K562 (cell line): ENCODE data around the gene PPP1R14B. TPM values are rescaled to one million over a fixed set of nuclear protein-coding genes. Genes with fewer than 3 reads are reported as not detected.

Source experiments
- CEBPG ChIP-seq, 3 experiments: fragments of 200-800 bp in 1 of 3; sonication (Bioruptor generic) in 1 of 3; sonication (generic) in 1 of 3; formaldehyde crosslinking in 1 of 3; IDR thresholded peaks in 2 of 3; conservative IDR thresholded peaks in 1 of 3; 2 replicates each; pipeline versions ENCODE4 v1.6.1 to v1.8.0; 2016 to 2022; ENCODE audit warnings: missing compliant biosample characterization in 2 of 3, missing genetic modification characterization in 2 of 3, mild to moderate bottlenecking in 1 of 3, missing genetic modification reagents in 1 of 3
- HDAC1 ChIP-seq, 2 experiments: fragments of 450-650 bp; IDR thresholded peaks; 2 replicates each; pipeline ENCODE4 v1.6.1; 2016 to 2017; ENCODE audit warnings: inconsistent platforms in 1 of 2, mild to moderate bottlenecking in 1 of 2, moderate library complexity in 1 of 2
- KDM2B ChIP-seq: fragments of 250-450 bp; sonication (Bioruptor Pico); IDR thresholded peaks from 2 replicates; pipeline ENCODE4 v1.8.0; 2021; ENCODE audit warnings: mild to moderate bottlenecking, moderate library complexity
- KLF1 ChIP-seq: fragments of 450-650 bp; IDR thresholded peaks from 2 replicates; pipeline ENCODE4 v1.6.1; 2016; ENCODE audit warnings: missing genetic modification characterization, missing compliant biosample characterization
- MCM7 ChIP-seq, 2 experiments: fragments of 450-650 bp; IDR thresholded peaks; 2 replicates each; pipeline ENCODE4 v1.6.1; 2016 to 2018
- MYNN ChIP-seq, 2 experiments: sonication (generic); formaldehyde crosslinking in 1 of 2; IDR thresholded peaks; 2 replicates each; pipeline versions ENCODE4 v1.5.0 to v1.6.1; 2016 to 2020; ENCODE audit warnings: antibody characterized with exemption in 1 of 2, missing genetic modification reagents in 1 of 2
- NFIC ChIP-seq: fragments of 450-650 bp; IDR thresholded peaks from 2 replicates; pipeline ENCODE4 v1.6.1; 2017; ENCODE audit warnings: mild to moderate bottlenecking, inconsistent platforms
- NR3C1 ChIP-seq: sonication (generic); formaldehyde crosslinking; IDR thresholded peaks from 2 replicates; pipeline ENCODE4 v1.8.1; 2022; ENCODE audit warnings: missing genetic modification reagents
- POLR2G ChIP-seq: fragments of 200-400 bp; formaldehyde crosslinking; IDR thresholded peaks from 2 replicates; pipeline ENCODE4 v1.6.1; 2017; ENCODE audit warnings: low read depth, mild to moderate bottlenecking, antibody characterized with exemption, low read length, moderate library complexity
- POU5F1 ChIP-seq: fragments of 150-350 bp; IDR thresholded peaks from 2 replicates; pipeline ENCODE4 v1.6.1; 2014; ENCODE audit warnings: borderline replicate concordance, low read length, low read depth, mild to moderate bottlenecking; ENCODE audit not compliant: partially characterized antibody
- PPARD ChIP-seq: fragments of 250-450 bp; sonication (Bioruptor Pico); IDR thresholded peaks from 2 replicates; pipeline ENCODE4 v1.8.0; 2022; ENCODE audit warnings: inconsistent platforms, mild to moderate bottlenecking, moderate library complexity
- SMARCB1 ChIP-seq: IDR thresholded peaks from 2 replicates; pipeline ENCODE4 v1.6.1; 2011; ENCODE audit warnings: improper control_type of control experiment, low read depth; ENCODE audit not compliant: insufficient read length
- TAF1 ChIP-seq: IDR thresholded peaks from 2 replicates; pipeline ENCODE4 v1.6.1; 2011; ENCODE audit warnings: mild to moderate bottlenecking, low read length, moderate library complexity; ENCODE audit not compliant: insufficient read depth, control insufficient read depth, severe bottlenecking; ENCODE audit errors: extremely low read depth
- ZHX1 ChIP-seq: fragments of 150-350 bp; conservative IDR thresholded peaks from 2 replicates; pipeline ENCODE4 v1.6.1; 2014; ENCODE audit warnings: low read length
- polyA plus RNA-seq, 8 experiments: library from polyadenylated mRNA; depleted of rRNA in 4 of 8; stranded (reverse) in 5 of 8; unstranded in 3 of 8; fragments of >200 nt; fragmentation: Nextera tagmentation in 2 of 8; fragmentation: Illumina TruSeq in 1 of 8; extraction: Ambion mirVana in 2 of 8; extraction: Trizol in 1 of 8; gene quantifications; 2 replicates each; pipeline versions ENCODE4 v1.2.1 to v1.2.3, GENCODE V29; 2011 to 2014; ENCODE audit warnings: inconsistent platforms in 1 of 8, missing spikeins in 1 of 8
- total RNA-seq, 7 experiments: library from RNA; depleted of rRNA in 6 of 7; stranded (reverse); fragments of >200 nt in 6 of 7; fragmentation: Illumina TruSeq in 2 of 7; extraction: Trizol in 2 of 7; gene quantifications; 2 replicates each; pipeline versions ENCODE4 v1.2.1 to v1.2.3, GENCODE V29; 2011 to 2021; ENCODE audit warnings: low replicate concordance in 1 of 7
- TF ChIP-seq, protein P1 (sequence below): sonication (generic); formaldehyde crosslinking; IDR thresholded peaks from 2 replicates; pipeline ENCODE4 v1.9.0; 2022; ENCODE audit warnings: mild to moderate bottlenecking, missing genetic modification reagents
- TF ChIP-seq, protein P2 (sequence below): IDR thresholded peaks from 3 replicates; pipeline ENCODE4 v1.6.1; 2011; ENCODE audit warnings: borderline replicate concordance, mild to moderate bottlenecking, moderate library complexity; ENCODE audit not compliant: insufficient read length; ENCODE audit errors: extremely low read depth

The PPP1R14B gene
- total and polyA plus RNA-seq, 9 of the 15 experiments (the other 6 are each of a cell fraction or from before 2014, with no cell fraction given) = 7.7 to 566 (median 212) TPM

DNA sequence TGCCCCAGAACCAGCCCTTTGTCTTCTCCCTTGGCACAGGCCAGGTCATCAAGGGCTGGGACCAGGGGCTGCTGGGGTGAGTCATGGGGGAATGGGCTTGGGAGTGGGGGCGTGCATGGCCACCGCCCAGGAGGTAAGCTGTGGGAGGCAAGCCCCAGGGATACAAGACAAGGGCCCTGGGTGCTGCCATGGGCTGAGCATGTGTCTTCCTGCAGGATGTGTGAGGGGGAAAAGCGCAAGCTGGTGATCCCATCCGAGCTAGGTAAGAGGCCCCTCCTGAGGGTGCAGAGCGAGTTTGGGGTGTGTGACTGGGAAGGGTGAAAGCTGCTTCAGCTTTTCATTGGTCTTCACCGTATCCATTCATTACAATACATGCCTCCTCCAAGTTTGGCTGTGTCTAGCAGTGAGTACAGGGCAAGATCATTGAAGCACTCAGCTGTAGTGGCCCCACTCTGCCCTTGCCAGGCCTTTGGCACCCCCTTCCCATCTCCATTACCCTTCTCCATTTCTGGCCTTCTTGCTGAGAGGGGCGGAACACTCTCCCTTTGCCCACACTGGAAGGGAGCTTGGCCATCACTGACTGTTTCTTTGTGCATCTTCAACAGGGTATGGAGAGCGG lies 3.4 kb downstream of the PPP1R14B start (continued):
- TF ChIP-seq POLR2G (peak; percentile 67), MYNN (IDR thresholded peaks at IDR 0.05) (peak; percentile 40; the same call in 1 of the 2 replicates), MYNN (CRISPR knock-in tag; IDR thresholded peaks at IDR 0.05) (no peak), NR3C1 (CRISPR knock-in tag) (no peak), KDM2B (CRISPR knock-in tag) (no peak), KLF1 (no peak), TAF1 (no peak), CEBPG (CRISPR knock-in tag; IDR thresholded peaks at IDR 0.05) (no peak), CEBPG (tag; conservative IDR thresholded peaks at IDR 0.05 in 1 of 2, IDR thresholded peaks at IDR 0.05 in 1 of 2) (no peak), HDAC1 (IDR thresholded peaks at IDR 0.05) (no peak), POU5F1 (no peak), SMARCB1 (no peak), MCM7 (IDR thresholded peaks at IDR 0.05) (no peak), ZHX1 (no peak), NFIC (no peak), PPARD (no peak)
- TF ChIP-seq, protein P1, sequence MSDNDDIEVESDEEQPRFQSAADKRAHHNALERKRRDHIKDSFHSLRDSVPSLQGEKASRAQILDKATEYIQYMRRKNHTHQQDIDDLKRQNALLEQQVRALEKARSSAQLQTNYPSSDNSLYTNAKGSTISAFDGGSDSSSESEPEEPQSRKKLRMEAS (CRISPR knock-in tag) = no peak
- TF ChIP-seq, protein P2, sequence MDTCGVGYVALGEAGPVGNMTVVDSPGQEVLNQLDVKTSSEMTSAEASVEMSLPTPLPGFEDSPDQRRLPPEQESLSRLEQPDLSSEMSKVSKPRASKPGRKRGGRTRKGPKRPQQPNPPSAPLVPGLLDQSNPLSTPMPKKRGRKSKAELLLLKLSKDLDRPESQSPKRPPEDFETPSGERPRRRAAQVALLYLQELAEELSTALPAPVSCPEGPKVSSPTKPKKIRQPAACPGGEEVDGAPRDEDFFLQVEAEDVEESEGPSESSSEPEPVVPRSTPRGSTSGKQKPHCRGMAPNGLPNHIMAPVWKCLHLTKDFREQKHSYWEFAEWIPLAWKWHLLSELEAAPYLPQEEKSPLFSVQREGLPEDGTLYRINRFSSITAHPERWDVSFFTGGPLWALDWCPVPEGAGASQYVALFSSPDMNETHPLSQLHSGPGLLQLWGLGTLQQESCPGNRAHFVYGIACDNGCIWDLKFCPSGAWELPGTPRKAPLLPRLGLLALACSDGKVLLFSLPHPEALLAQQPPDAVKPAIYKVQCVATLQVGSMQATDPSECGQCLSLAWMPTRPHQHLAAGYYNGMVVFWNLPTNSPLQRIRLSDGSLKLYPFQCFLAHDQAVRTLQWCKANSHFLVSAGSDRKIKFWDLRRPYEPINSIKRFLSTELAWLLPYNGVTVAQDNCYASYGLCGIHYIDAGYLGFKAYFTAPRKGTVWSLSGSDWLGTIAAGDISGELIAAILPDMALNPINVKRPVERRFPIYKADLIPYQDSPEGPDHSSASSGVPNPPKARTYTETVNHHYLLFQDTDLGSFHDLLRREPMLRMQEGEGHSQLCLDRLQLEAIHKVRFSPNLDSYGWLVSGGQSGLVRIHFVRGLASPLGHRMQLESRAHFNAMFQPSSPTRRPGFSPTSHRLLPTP = no peak
